PC-9 (cell line): ENCODE measurements around the gene DUSP6. TPM values are rescaled to one million over a fixed set of nuclear protein-coding genes. Genes with fewer than 3 reads are reported as not detected.
A peak's percentile ranks its signal among the peaks of the same experiment; 100 is the strongest.

Experiments used
- Bru-seq: library from RNA; stranded (reverse); fragments of 400-500 nt; gene quantifications from one replicate; lab custom pipeline; 2021; lab: Mats Ljungman, UMichigan
- BruChase-seq, 2 experiments: library from RNA; stranded (reverse); fragments of 400-500 nt; gene quantifications; one replicate each; lab custom pipeline; 2021; lab: Mats Ljungman, UMichigan
- BruUV-seq: library from RNA; stranded (reverse); fragments of 400-500 nt; replicated peaks from 2 replicates; lab custom pipeline; 2021; lab: Mats Ljungman, UMichigan
- CTCF ChIA-PET: fragments of 300-600 bp; sonication (Branson Sonifier 250); formaldehyde crosslinking; loops from one replicate; lab custom pipeline; 2022; ENCODE audit warnings: antibody characterized with exemption; lab: Charles Lee
- POLR2A ChIA-PET: fragments of 300-600 bp; sonication (Branson Sonifier 250); formaldehyde crosslinking; loops from one replicate; lab custom pipeline; 2022; ENCODE audit warnings: antibody characterized with exemption; ENCODE audit not compliant: unreplicated experiment; lab: Charles Lee
- DNase-seq, 2 experiments: peaks; one replicate each; pipeline versions ENCODE4 v3.0.0 to v3.0.0-alpha.2; 2015 to 2022; ENCODE audit warnings: mixed read lengths in 1 of 2
- H2AFZ ChIP-seq: fragments of 200-600 bp; sonication (generic); 2 replicates; pipeline ENCODE4 v1.8.1; 2017; ENCODE audit warnings: antibody characterized with exemption
- H3F3A ChIP-seq: fragments of 200-600 bp; sonication (generic); 2 replicates; pipeline ENCODE4 v1.8.1; 2017; ENCODE audit warnings: antibody characterized with exemption, mild to moderate bottlenecking, low read depth; ENCODE audit not compliant: insufficient read depth
- H3K27ac ChIP-seq: fragments of 200-600 bp; sonication (generic); 2 replicates; pipeline ENCODE4 v1.6.1; 2016; ENCODE audit warnings: mixed run types
- H3K27me3 ChIP-seq: fragments of 200-600 bp; sonication (generic); 2 replicates; pipeline ENCODE4 v1.6.1; 2016; ENCODE audit warnings: low read depth, mixed run types; ENCODE audit not compliant: insufficient read depth
- H3K36me3 ChIP-seq: fragments of 200-600 bp; sonication (generic); 2 replicates; pipeline ENCODE4 v1.6.1; 2016; ENCODE audit warnings: low read depth, mixed run types
- H3K4me1 ChIP-seq: fragments of 200-600 bp; sonication (generic); replicated peaks from 2 replicates; pipeline ENCODE4 v1.6.1; 2016; ENCODE audit warnings: mixed run types; ENCODE audit not compliant: insufficient read depth
- H3K4me2 ChIP-seq: fragments of 200-600 bp; sonication (generic); 2 replicates; pipeline ENCODE4 v1.6.1; 2017; ENCODE audit warnings: mixed run types
- H3K4me3 ChIP-seq: fragments of 200-600 bp; sonication (generic); 2 replicates; pipeline ENCODE4 v1.6.1; 2016; ENCODE audit warnings: mixed run types
- H3K79me2 ChIP-seq: fragments of 200-600 bp; sonication (generic); 2 replicates; pipeline ENCODE4 v1.6.1; 2017; ENCODE audit warnings: low read depth, mixed run types
- H3K9me2 ChIP-seq: fragments of 200-600 bp; sonication (generic); 2 replicates; pipeline ENCODE4 v1.8.1; 2017; ENCODE audit warnings: mild to moderate bottlenecking; ENCODE audit not compliant: insufficient read depth
- H3K9me3 ChIP-seq: fragments of 200-600 bp; sonication (generic); 2 replicates; pipeline ENCODE4 v1.8.1; 2016; ENCODE audit warnings: low read depth; ENCODE audit not compliant: insufficient read depth
- H4K20me1 ChIP-seq: fragments of 200-600 bp; sonication (generic); 2 replicates; pipeline ENCODE4 v1.8.1; 2017; ENCODE audit not compliant: insufficient read depth
- CTCF ChIP-seq: fragments of 200-600 bp; sonication (generic); conservative IDR thresholded peaks from 2 replicates; pipeline ENCODE4 v1.6.1; 2017; ENCODE audit warnings: mixed run types, antibody characterized with exemption, mild to moderate bottlenecking, moderate library complexity
- EZH2 ChIP-seq: fragments of 200-600 bp; sonication (generic); IDR thresholded peaks from 2 replicates; pipeline ENCODE4 v1.8.0; 2017; ENCODE audit warnings: antibody characterized with exemption, low read depth
- intact Hi-C: fragments of 100-400 bp; cut with micrococcal nuclease; formaldehyde crosslinking; loops from one replicate; pipeline ENCODE4 v1.10.0; 2022; ENCODE audit not compliant: unreplicated experiment
- long read RNA-seq: library from polyadenylated mRNA; stranded (forward); transcript quantifications from one replicate; pipeline ENCODE4 v2.0.0, GENCODE V29; 2022
- total RNA-seq: library from RNA; stranded (reverse); gene quantifications from 2 replicates; pipeline ENCODE4 v1.2.3, GENCODE V29; 2021

The DUSP6 gene
- 14.1 and 18.3 TPM in 2 replicates for total RNA-seq
- percentile 88 among the genes with signal in this experiment for Bru-seq, nascent RNA
- BruChase-seq, experiment 1, labeled RNA remaining after a 2-hour chase = percentile 64 among the genes with signal in this experiment
- percentile 47 among the genes with signal in this experiment for BruChase-seq, experiment 2, labeled RNA remaining after a 6-hour chase
- long read RNA-seq, full-length matches to known transcripts = 10 of 13 reads
- long read RNA-seq, partial matches to known transcripts = 0 of 13 reads
- long read RNA-seq, other reads (novel, unspliced or antisense) = 3 of 13 reads

GRCh38 chr12:89352492-89353187 lies at the start of gene DUSP6:
Gene DUSP6 (minus strand): TSS chr12:89352501. CDS start chr12:89352039, 462 bp downstream.
- intact Hi-C loops = loop anchor here (1.0 to 5.0 kb wide), 9 partner anchors 23 to 333 kb away; no protein-coding TSS in a partner anchor
- BruUV-seq = TSS peak; percentile 23
- H2AFZ ChIP-seq = peak within 1 kb of the TSS; percentile 93

GRCh38 chr12:89401433-89402058 lies 49.2 kb upstream of the DUSP6 start:
- Histone ChIP-seq H3K79me2 (no peaks in the 10 kb centered on the region), H3K27ac (no peak overlapping the region), H2AFZ (no peak overlapping the region), H3K9me2 (no peaks in the 10 kb centered on the region), H3K36me3 (no peaks in the 10 kb centered on the region), H3K4me1 (no peaks in the 10 kb centered on the region), H3K9me3 (no peaks in the 10 kb centered on the region), H3K4me3 (no peak overlapping the region), H3K4me2 (no peak overlapping the region), H4K20me1 (no peaks in the 10 kb centered on the region), H3K27me3 (no peaks in the 10 kb centered on the region), H3F3A (no peaks in the 10 kb centered on the region)
- TF ChIP-seq CTCF (no peak), EZH2 (no peak)
- intact Hi-C loops = no loop called here
- ChIA-PET POLR2A (no interaction called here), CTCF (no interaction called here)
- no peak for DNase-seq
- BruUV-seq = no TSS peak

More at GRCh38 chr12:89352492-89353187, at the start of gene DUSP6:
- H3K9me2 ChIP-seq = no peaks in the 10 kb centered on the region
- ChIA-PET POLR2A (interaction anchor here (0.6 to 1.2 kb wide), 10 partner anchors 96 to 907 kb away, joined by 3 to 8 read pairs (median 3); no protein-coding TSS in a partner anchor), CTCF (interaction anchor here (0.8 kb wide), 1 partner anchor 247 kb away, joined by 3 read pairs; no protein-coding TSS in a partner anchor)
- peak; percentile 93 to 99 for DNase-seq
- peak within 1 kb of the TSS; percentile 77 for H3K4me3 ChIP-seq
- H3K79me2 ChIP-seq = peaks cover 70% of the 10 kb centered on the region
- peaks cover 40% of the 10 kb centered on the region for H3K4me1 ChIP-seq
- H3K9me3 ChIP-seq = no peaks in the 10 kb centered on the region
- TF ChIP-seq CTCF = no peak
- TF ChIP-seq EZH2 = no peak
- H3K27ac ChIP-seq = peak within 1 kb of the TSS; percentile 93
- peak within 1 kb of the TSS; percentile 98 for H3K4me2 ChIP-seq
- H3K36me3 ChIP-seq = peaks cover 30% of the 10 kb centered on the region
- peaks cover 37% of the 10 kb centered on the region for H4K20me1 ChIP-seq
- H3K27me3 ChIP-seq = no peaks in the 10 kb centered on the region
- peaks cover 53% of the 10 kb centered on the region for H3F3A ChIP-seq

- no peaks in the 10 kb centered on the region for H4K20me1 ChIP-seq
- H3K9me3 ChIP-seq = no peaks in the 10 kb centered on the region
- H3K36me3 ChIP-seq = no peaks in the 10 kb centered on the region
- H3K4me2 ChIP-seq = no peak overlapping the region
- H3K27me3 ChIP-seq = no peaks in the 10 kb centered on the region
- no TSS peak for BruUV-seq
- no peaks in the 10 kb centered on the region for H3F3A ChIP-seq
- no peaks in the 10 kb centered on the region for H3K9me2 ChIP-seq
- no peak overlapping the region for H3K27ac ChIP-seq
- no peak for DNase-seq
- no peaks in the 10 kb centered on the region for H3K79me2 ChIP-seq
- intact Hi-C loops = no loop called here
- POLR2A ChIA-PET = no interaction called here
- no peak overlapping the region for H3K4me3 ChIP-seq
- no peak overlapping the region for H2AFZ ChIP-seq
- TF ChIP-seq EZH2 = no peak
- no peak for TF ChIP-seq CTCF
- H3K4me1 ChIP-seq = no peaks in the 10 kb centered on the region
- CTCF ChIA-PET = no interaction called here
Measured at GRCh38 chr12:89400415-89400814, 48.1 kb upstream of the DUSP6 start.
